HG03280 (cell line): ENCODE data around the gene MSI2.

ENCODE experiments used
- ATAC-seq: cut with Tn5 transposase; IDR thresholded peaks from one replicate; pipeline ENCODE4 v1.9.1; 2021; ENCODE audit warnings: mild to moderate bottlenecking, moderate library complexity; ENCODE audit not compliant: unreplicated experiment

The MSI2 gene

GRCh38 chr17:57582881-57583756 is 326.8 kb downstream of the MSI2 start:
- ATAC-seq, result no peak

GRCh38 chr17:57584050-57584551 is 327.8 kb downstream of the MSI2 start:
- no peak for ATAC-seq

GRCh38 chr17:57585341-57586195 is 329.2 kb downstream of the MSI2 start:
- ATAC-seq, result no peak

GRCh38 chr17:57586196-57586740 is 329.9 kb downstream of the MSI2 start:
- ATAC-seq, result no peak

GRCh38 chr17:57586742-57587141 is 330.4 kb downstream of the MSI2 start:
- no peak for ATAC-seq

DNA sequence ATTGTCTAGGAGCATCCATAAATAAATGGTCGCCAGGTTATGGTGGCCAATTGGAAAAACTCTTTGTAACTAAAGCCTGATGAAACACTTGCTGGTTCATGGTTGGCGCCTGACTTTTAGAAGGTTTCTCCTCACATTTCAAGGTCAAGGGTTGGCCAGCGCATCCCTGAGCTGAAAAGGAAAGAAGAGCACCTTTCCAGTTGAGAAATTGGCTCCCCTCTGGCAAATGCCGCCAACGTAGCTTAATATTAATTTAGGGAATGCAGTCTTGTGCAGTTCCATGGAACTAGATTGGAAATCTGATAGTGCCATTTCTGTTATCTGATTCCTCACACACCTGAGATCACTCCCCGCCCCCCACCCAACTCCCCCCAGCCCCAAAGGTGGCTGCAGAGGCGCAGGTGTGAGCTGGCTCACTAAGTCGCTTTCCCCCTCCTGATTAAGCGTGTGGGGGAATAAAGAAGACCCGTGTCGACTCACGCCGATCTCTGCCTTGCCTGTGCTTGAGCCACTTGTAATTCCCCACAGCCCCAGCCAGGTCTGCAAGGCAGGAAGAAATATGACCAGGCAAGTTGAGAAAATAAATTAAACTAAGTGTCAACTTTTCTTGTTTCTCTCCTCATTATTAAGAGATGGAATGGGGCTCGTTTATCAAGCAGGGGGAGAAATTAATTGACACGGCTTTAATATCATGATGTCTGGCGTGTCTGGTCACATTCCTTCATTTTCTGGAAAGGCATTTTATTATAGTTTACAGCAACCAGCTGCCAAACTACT is 331.1 kb downstream of the MSI2 start:
- ATAC-seq, result no peak

DNA sequence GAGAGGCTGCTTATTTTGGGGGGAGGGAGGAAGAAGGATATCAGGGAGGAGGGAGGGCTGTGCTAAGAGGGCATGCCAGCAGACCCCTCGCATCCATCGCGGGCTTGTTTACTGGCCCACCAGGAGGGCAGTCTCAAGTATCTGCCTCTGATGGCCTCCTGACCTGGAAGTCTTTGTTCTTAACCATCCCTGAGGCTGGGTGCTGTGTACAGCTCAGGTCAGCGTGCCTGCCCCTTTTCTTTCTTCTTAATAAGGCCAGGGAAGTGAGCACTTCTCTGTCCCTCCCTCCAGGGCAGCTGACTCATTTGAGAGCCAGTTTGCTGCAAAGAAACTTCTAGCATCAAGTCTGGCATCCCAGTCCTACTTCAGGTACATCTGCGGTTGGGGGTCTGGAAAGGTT is 331.8 kb downstream of the MSI2 start:
- ATAC-seq, result no peak

DNA sequence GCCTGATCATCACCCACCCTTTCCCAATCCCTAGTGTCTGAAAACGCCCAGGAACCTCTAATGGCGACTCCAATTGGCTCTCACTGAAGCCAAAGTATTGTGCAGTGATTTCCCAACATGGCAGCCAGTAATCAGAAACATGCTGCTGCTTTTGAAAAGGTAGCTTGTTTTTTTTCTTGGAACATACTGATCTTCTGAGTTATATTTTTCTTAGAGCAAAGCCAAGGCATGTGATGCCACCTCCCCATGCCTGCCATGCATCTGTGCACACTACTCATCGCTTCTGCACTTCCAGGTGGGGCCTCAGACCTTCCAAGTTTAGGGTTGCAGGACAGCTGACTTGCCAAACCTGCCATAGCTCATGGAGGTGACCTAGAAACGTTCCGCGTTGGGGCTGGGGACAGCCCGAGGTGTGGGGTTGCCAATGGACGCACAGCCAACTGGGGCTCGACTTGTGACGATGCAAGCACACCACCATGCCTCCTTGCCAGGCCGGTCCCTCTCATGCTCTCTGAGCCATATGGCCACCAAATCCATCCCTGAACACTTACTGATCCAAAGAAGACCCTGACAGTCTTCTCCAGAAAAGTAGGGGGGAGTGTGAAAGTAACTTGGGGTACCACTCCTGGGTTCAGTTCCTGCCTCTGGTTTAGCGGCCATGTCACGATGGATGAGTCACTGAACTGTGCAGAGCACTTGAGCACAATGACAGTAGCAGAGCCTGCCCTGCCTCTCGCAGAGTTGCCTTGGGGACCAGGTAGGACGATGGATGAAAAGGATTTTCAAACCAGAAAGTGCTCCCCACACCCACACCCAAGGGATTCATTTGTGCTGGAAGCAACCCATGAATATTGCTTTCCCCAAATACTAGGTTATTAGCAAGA is 333.1 kb downstream of the MSI2 start:
- ATAC-seq, result no peak

- no peak for ATAC-seq
These were observed 337.6 kb downstream of the MSI2 start for GRCh38 chr17:57593739-57594462.

DNA sequence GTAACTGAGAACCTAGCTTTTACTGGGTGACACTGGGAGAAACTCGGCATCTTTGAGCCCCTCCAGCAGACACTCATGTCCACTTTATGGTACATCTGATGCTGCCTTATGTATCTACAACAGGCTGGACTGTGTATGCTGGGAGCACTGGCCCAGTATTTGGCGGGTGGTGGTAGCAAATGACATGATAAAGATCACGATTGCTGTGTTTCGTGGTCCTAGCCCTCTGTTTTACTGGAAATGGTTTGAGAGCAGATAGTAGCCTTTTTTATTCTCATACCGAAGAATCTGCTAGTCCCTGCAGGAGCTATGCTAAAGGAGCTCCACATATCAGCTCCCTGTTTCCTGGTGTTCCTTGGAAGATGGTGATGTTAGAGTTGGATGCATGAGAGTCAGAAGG is 338.4 kb downstream of the MSI2 start:
- ATAC-seq, result no peak

- no peak for ATAC-seq
These were observed 339.1 kb downstream of the MSI2 start for GRCh38 chr17:57595426-57595825.

- ATAC-seq, result no peak
These were observed 339.8 kb downstream of the MSI2 start for GRCh38 chr17:57595947-57596695.

DNA sequence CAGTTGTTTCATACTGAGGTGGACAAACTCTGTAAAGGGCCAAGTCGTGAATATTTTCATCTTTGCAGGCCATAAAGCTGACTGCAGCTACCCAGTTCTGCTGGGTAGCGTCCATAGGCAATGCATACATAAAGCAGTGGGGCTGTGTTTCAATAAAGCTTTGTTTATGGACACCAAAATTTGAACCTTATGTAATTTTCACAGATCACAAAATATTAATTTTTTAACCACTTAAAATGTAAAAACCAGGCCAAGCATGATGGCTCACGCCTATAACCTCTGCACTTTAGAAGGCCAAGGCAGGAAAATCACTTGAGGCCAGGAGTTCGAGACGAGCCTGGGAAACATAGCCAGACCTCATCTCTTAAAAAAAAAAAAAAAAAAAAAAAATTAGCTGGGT is 340.8 kb downstream of the MSI2 start:
- no peak for ATAC-seq

GRCh38 chr17:57597531-57598453 is 341.5 kb downstream of the MSI2 start:
- no peak for ATAC-seq

DNA sequence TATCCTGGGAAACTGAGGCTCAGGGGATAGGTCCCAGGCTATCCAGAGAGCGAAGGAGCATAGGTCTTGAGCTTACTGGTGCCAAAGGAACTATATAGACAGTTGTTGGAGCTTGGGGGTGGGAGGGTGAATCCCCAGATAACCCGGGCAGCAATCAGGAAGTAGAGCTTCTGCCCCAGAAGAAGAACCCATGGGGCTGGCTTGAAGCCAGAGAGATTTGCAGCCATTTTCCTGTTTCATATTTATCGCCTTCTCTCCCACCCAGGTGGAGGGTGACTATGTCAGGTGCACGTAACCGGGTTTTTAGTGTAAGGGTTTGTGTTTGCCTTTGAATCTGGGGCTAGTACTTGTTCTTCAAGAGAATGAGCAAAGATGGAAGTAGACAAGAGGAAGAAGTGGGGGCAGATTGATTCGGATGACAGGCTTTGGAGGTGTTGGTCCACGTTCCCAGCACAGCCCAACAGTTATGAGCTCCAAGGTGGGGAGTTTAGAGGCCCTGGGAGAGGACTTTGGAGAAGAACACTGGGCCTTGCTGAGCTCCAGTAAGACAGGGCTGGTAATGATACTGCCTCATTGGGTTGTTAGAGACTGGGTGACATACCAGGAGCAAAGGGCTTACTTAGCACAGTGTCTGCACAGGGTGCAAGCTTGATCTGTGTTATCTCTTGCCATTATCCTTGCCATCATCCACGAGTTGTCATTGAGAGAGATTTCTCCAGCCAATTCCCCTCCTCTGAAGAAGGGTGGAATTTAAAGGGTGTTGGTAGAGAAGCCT is 343.1 kb downstream of the MSI2 start:
- ATAC-seq, result no peak

DNA sequence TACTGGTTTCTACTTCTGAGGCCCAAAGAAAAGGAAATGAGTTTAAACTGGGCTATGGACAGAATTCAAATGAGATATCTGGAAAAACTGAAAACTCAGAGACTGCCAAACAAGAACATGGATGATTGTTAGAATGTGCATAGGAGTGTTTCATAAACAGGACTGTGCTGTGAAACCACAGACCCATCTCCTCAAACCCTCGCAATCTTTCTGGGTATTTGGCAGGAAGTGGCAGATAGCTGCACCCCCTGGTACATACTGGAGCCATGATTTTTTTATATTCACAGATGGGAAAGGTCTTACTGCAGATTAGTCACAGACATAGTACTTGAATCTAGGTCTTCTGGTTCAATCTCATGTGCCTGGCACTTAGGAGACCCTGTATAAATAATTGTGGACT is 343.8 kb downstream of the MSI2 start:
- no peak for ATAC-seq
